HG02588 (cell line): Measurements from ENCODE around the gene SNX24.

Source experiments
- ATAC-seq: cut with Tn5 transposase; IDR thresholded peaks from one replicate; pipeline ENCODE4 v1.9.1; 2021; ENCODE audit warnings: mild to moderate bottlenecking, moderate library complexity; ENCODE audit not compliant: unreplicated experiment

SNX24 gene

DNA sequence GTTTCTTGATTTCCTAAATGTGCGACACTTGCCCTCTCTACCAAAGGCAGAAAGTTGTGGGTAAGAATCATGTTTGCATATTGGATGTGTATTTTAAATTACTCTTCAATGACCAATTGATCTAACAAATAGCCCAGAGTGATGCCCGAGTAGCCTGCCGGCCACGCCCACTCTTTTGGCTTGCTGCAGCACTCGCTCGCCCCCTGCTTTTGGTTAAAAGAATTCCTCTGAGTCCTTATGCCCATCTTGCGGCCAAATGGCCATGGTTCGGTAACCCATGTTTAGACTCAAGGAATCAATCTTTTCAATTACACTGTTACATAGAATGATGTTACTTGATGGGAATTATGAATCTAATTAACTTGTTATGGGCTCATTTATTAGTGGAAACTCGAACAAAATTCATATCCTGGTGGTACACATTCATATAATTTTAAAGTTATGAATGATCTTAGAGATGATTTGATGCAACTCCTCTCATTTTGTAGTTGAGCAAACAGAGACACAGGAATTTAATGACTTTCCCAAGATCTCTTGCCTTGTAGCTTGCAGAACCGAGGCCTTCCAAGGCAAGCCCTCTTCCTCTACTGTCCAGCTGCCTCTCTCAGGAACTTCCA lies 154.6 kb downstream of the SNX24 start:
- peak; percentile 92 for ATAC-seq

DNA sequence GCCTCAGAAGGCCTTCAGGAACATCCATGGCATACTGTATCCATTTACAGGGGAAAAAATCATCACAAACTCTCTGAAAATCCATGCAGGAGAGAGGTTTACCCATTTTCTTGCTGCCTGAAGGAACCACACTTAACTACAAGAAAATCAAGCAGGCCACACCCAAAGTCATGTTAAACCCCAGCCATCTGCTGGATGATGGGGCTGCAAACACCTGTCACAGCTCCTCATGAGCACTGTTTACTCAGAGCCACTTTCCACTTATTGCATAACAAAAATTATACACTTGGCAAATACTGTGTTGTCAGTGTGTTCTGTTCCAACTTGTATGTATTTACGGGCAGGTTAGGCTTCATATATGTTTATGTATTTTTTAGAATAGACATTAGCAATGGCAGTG lies 155.3 kb downstream of the SNX24 start:
- ATAC-seq = no peak

DNA sequence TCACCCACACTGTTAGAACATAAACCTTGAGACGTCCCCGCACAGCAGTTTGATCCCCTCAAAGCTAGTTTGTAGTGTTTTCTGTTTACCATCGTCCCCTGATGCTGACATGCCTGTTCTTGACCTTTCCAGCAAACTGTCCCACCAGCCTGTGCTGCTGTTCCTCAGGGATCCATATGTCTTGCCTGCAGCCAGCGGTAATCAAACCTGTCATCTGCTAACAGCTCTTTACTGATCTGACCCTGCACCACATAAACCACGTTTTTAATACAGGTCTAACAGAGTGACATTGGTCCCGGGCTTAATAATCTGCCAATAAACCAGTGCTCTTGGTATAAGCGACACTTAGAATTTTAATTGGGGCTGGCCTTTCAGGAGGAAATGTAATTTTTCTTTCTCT lies 156.4 kb downstream of the SNX24 start:
- ATAC-seq = no peak

DNA sequence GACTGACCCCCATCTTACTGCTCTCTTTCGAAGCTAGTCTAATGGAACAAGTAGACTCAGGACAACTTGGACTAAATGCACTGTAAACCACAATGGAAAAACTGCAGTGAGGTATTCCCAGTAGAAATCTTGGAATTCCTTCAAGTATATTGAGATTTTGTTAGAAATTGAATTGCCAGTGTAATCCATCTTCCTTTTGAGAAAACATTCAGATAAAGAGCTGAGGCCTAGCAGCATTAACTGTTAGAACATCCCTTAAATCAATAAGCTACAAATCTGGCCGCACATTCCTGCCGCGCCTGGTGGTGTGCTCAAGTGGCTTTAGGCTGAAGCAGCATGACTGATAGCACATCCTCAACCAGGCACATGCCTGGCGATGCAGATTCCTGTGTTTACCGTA lies 161.8 kb downstream of the SNX24 start:
- no peak for ATAC-seq

DNA sequence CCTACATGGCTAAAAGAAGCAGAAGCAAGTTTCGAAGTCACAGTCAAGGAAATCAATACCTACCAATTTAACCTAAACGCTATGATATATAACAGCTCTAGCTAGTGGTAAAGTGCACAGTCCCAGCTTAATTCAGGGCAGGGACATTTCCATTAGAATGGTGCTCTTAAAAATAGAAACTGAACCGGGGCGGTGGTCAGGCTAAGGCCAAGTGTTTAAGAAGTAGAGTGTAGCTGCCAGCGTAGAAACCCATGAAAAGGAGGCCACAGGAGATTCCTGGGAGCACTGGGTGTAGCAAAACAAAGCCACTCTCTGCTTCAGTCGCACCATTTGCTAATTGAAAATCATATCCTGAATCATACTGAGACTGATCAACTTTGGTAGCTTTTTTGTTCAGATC lies 162.3 kb downstream of the SNX24 start:
- ATAC-seq = no peak

DNA sequence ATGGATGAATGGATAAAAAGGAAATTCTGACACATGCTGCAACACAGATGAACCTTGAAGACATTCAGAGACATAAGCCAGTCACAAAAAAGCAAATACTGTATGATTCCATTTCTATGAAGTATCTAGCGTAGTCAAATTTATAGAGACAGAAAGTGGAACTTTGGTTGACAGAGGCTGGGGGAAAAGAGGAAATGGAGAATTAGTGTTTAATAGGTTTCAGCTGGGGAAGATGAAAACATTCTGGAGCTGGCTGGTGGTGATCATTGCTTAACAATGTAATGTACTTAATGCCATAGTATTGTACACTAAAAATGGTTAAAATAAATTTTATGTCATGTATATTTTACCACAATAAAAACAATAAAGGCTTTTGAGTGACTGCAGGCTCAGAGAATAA lies 166.9 kb downstream of the SNX24 start:
- ATAC-seq = no peak

DNA sequence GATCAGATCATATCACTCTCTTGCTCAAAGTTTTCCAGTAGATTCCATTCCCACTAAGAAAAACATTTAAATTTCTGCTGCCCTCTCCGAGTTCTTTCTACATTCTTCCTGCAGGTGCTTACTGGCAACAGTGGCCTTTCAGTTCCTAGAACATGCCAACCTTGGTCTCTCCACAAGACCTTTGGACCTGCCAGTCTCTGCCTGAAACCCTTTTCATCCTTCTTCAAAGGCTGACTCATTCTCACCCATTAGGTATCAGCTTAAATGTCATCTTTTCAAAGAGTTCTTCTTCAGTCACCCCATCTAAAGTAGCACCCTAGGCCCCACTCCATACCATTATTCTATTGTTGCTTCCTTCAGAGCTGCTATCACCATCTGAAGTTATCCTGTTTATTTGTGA lies 169.3 kb downstream of the SNX24 start:
- ATAC-seq = no peak

DNA sequence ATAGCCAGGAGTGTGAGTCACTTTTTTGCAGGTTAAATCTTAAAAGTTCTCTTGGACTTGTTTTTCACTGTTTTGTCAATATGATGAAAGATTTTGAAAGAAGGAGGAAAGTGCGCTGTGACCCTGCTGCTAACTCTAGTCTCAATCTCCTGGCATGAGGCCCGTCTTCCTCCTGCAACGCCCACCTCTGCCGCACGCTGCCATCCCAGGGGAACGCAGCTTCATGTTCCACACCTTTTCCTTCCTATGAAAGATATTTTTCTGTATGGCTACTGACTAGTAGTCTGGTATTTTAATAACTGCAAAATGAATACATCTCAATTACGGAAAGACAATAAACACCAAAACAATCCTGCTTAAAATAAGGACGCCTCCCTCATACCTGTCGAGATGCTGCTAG lies 182.8 kb downstream of the SNX24 start:
- no peak for ATAC-seq

DNA sequence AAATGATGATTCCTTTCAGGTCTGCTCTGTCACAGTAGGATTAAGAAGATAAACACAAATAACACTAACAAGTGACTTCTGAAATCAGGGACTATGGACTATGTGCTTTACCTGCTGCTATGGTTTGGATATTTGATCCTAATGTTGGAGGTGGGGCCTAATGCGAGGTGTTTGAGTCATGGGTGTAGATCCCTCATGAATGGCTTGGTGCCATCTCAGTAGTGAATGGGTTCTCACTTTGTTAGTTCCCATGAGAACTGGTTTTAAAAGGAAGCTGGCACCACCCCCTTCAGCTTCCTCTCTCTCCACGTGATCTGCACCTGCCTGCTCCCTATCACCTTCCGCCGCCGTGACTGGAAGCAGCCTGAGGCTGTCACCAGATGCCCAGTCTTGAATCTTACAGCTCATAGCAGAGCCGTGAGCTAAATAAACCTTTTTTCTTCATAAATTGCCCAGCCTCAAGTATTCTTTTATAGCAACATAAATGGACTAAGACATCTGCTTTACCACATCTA lies 187.8 kb downstream of the SNX24 start:
- ATAC-seq = no peak

DNA sequence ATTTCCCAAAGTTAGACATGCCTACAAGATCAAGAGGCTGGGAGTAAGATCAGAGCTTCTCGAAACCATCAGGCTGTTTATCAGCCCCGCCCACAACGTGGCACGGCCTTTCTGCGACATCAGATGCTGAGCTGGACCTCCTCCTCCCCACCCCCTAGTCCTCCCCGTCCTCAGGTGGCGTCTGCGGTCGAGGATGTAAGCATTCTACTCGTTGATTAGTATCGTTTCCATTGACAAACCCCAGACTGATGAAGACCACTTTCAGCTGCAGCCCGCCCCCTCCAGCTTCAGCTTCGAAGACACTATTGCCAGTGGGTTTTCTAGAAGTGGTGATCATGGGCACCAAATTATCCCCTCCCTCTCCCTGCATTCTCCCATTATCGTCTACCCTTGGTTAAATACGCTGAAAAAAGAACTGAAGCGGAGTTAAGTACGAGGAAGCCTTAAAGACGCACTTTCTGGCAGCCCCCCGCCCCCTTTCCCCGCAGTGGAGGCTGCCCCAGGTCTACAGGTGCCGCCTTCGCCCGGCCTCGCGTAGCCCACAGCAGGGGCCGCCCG lies 190.0 kb downstream of the SNX24 start:
- no peak for ATAC-seq

DNA sequence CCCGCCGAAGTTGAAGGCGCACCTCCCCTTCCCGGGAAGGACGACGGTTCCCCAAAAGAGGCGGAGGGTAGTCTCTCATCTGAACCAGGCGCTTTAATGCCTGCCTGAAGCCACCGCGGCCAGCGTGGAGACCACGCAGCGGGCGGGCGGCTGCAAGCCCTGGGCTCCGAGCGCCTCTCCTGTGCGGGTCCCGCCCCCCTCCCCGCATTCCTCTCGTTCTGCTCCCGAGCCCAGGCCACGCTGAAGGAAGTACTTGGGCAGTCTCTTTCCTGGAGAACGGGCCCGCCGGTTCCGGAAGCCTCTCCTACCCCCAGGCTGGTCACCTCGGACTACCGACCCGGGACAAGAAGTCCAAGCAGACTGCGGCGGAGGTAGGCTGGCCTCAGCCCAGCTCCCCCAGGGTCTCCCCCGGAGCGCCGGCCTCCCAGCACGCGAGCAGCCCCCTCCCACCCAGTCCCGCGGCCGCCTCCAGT lies 190.5 kb downstream of the SNX24 start:
- ATAC-seq = no peak

DNA sequence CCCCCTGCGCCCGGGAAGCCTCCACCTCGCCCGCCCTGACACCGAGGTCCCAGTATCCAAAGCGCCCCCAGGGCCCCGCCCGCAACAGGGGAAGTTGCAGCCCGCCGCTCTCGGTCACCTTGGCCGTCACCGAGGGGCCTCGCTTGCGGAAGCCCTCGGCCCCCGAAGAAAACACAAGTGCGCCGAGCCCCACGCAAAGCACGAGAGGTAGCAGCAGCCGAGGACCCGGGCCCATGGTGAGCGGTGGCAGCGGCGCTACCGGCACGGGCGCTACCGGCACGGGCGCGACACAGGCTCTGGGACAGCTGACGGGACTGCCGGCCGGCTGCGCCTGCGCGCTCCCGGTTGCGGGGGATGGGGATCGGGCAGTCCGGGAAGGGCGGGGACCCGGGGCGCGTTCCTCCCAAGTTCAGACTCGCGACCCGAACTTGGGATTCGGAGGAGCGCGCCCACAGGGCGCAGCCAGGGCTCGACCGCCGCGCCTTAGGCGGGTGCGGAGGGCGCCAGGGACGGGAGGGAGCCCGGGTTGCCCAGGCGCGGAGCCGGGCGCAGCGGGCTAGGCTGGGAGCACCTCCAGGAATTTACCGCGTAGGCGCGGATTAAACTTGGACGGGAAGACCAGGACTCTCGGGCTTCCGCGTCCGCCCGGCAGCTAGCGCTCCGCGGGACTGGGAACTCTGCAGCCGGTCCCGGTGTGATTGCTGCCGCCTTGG lies 191.1 kb downstream of the SNX24 start, which contains the start of gene PPIC:
TSS of gene PPIC (minus strand) at position 335 of the 713 bp plus-strand sequence. CDS start at position 235, 100 bp downstream.
- ATAC-seq = peak; percentile 48

DNA sequence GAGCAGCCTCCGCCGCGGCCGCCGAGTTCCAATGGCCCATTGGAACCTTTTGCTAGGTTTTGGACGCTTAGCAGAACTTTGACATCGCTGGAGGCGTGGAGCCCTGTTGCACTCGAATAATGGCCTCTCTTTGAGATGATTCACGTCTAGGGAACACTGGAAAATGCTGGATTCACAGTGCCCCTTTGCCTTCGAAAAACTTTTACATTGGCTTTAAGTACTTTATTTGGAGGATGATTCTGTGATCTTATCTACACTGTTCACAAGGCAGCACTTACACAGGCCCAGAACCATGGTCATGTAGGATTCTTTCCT lies 191.6 kb downstream of the SNX24 start:
- peak; percentile 2 for ATAC-seq

DNA sequence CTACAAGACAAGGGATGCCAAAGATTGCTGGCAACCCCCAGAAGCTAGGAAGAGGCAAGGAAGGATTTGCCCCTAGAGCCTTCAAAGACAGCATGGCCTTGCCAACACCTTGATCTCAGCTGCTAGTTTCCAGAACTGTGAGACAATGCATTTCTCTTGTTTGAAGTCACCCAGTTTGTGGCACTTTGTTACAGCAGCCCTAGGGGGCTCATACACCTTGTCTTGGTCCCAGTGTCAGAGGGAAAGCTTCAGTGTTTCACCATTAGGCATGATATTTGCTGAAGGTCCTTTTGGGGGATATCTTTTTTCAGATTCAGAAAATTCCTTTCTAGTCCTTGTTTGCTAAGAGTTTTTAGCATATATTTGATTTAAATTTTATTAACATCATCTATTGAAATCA lies 194.3 kb downstream of the SNX24 start:
- ATAC-seq = no peak

DNA sequence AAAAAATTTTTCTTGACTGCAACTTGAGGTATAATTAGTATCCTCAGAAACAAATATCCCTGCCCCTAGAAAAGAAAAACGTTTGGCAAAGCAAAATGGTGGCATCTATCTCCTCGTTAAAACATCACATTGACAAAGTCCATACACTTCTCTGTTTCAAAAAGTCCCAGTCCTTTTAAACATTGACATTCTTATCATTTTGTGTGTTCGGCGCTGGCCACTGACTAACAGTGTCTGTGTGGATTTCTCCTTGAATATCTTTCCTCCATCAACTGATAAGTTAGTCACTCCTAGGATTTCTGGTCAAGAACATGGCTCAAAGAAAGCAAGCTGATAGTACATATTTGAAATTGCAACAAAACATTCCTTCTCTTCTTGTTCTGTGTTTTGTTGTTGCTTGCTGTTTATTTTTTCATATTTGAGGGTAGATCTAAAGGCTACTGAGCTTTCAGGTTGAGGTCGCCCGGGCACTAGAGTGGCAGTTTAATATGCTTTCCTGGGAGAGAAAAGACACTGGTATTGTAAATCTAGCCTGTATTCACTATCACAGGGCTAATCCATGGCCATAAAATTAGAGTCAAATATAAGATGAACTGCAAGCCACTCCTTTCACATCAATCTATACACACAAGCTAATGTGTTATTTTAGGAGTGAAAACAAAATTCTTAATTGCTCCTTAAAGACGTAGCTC lies 199.7 kb downstream of the SNX24 start:
- no peak for ATAC-seq

DNA sequence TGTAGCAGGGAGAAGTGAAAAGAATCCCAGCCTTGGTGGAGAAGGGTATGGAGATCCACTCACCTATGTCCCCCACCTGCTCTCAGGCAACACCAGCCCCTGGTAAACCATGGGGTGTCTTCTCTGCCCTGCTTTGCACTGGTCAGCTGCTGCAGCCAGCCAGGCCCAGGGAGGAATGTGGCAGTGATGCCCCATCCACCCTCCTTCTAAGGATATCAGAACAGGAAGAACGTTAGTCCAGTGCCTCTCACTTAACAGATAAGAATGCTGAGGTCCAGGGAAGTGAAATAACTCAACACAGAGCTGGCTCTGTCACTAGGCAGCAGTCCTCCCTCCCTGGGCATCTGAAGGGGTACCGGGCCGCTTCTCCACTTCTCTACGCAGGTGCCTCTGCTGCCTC lies 200.8 kb downstream of the SNX24 start:
- no peak for ATAC-seq

DNA sequence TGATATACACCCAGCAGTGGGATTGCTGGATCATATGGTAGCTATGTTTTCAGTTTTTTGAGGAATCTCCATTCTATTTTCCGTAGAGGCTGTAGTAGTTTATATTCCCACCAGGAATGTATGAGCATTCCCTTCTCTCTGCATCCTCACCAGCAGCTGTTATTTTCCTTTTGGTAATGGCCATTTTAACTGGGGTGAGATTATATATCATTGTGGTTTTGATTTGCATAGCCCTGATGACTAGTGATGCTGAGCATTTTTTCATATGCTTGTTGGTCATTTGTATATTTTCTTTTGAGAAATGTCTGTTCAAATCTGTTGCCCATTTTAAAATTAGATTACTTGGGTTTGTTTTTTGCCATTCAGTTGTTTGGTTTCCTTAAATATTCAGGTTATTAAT lies 202.3 kb downstream of the SNX24 start:
- no peak for ATAC-seq

DNA sequence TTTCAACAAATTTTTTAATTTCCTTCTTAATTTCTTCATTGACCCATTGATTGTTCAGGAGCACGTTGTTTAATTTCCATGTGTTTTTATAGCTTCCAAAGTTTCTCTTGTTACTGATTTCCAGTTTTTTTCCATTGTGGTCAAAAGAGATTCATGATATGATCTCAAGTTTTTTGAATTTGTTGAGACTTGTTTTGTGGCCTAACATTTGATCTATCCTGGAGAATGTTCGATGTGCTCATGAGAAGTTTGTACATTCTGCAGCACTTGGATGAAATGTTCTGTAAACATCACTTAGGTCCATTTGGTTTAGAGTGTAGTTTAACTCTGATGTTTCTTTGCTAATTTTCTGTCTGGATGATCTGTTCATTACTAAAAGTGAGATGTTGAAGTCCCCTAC lies 205.8 kb downstream of the SNX24 start:
- no peak for ATAC-seq
